Large intestine (tissue), 12 donors: ENCODE data around the gene RPUSD4. TPM values are rescaled to one million over a fixed set of nuclear protein-coding genes. Genes with fewer than 3 reads are reported as not detected.
"Not testable (repeated sequence)": the region's sequence is repeated elsewhere in the genome, so short reads cannot be mapped to it uniquely, and the experiment has no call there.

Experiments
- DNase-seq, 2 donors: peaks; one replicate each; pipeline versions ENCODE4 v3.0.0 to v3.0.0-alpha.2; 2013
- H3K27ac ChIP-seq: one replicate; pipeline ENCODE4 v1.5.1; 2013; ENCODE audit warnings: low read length
- H3K27me3 ChIP-seq: 2 replicates; pipeline ENCODE4 v1.6.1; 2013; ENCODE audit warnings: low read length; ENCODE audit not compliant: control insufficient read depth, insufficient read depth
- H3K36me3 ChIP-seq: 2 replicates; pipeline ENCODE4 v1.6.1; 2013; ENCODE audit warnings: low read length; ENCODE audit not compliant: control insufficient read depth, insufficient read depth
- H3K4me1 ChIP-seq: one replicate; pipeline ENCODE4 v1.6.1; 2013; ENCODE audit warnings: low read length; ENCODE audit not compliant: control insufficient read depth, insufficient read depth
- H3K4me3 ChIP-seq: one replicate; pipeline ENCODE4 v1.5.1; 2013; ENCODE audit warnings: low read length
- H3K9me3 ChIP-seq: one replicate; pipeline ENCODE4 v1.6.1; 2013; ENCODE audit warnings: mild to moderate bottlenecking, low read depth, low read length, moderate library complexity; ENCODE audit not compliant: control insufficient read depth
- WGBS: methylation state at CpG from one replicate; pipeline ENCODE4 v1.1.5; 2013; ENCODE audit warnings: low lambda C conversion rate; ENCODE audit not compliant: insufficient coverage; 5-methylcytosine and 5-hydroxymethylcytosine counted together
- long read RNA-seq, 11 donors: transcript quantifications; one replicate each; lab custom pipeline, GENCODE V29; 2026
- polyA plus RNA-seq: library from polyadenylated mRNA; unstranded; fragments of 120-200 nt; gene quantifications from one replicate; pipeline ENCODE4 v1.2.1, GENCODE V29; 2013

RPUSD4 gene, protein sequence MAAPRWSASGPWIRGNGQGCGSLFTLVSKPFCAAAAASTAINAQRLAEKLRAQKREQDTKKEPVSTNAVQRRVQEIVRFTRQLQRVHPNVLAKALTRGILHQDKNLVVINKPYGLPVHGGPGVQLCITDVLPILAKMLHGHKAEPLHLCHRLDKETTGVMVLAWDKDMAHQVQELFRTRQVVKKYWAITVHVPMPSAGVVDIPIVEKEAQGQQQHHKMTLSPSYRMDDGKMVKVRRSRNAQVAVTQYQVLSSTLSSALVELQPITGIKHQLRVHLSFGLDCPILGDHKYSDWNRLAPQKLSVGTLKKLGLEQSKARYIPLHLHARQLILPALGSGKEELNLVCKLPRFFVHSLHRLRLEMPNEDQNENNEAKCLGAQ
- polyA plus RNA-seq: 38.8 TPM
- long read RNA-seq, donor 1, transcript RPUSD4-201 (7 exons, 2,512 nt): major isoform, 9 of 11 reads
- long read RNA-seq, donor 1, partial matches to known transcripts: 0 of 11 reads
- long read RNA-seq, donor 1, other reads (novel, unspliced or antisense): 0 of 11 reads
- long read RNA-seq, donor 2, transcript RPUSD4-201 (7 exons, 2,512 nt): major isoform, 8 of 44 reads
- long read RNA-seq, donor 2, partial matches to known transcripts: 32 of 44 reads
- long read RNA-seq, donor 2, other reads (novel, unspliced or antisense): 0 of 44 reads
- long read RNA-seq, donor 3: 0 reads
- long read RNA-seq, donor 4, partial matches to known transcripts: 0 of 1 reads
- long read RNA-seq, donor 4, other reads (novel, unspliced or antisense): 0 of 1 reads
- long read RNA-seq, donor 5, partial matches to known transcripts: 0 of 4 reads
- long read RNA-seq, donor 5, other reads (novel, unspliced or antisense): 0 of 4 reads
- long read RNA-seq, donor 6, transcript RPUSD4-201 (7 exons, 2,512 nt): major isoform, 7 of 9 reads
- long read RNA-seq, donor 6, partial matches to known transcripts: 0 of 9 reads
- long read RNA-seq, donor 6, other reads (novel, unspliced or antisense): 0 of 9 reads
- long read RNA-seq, donor 7, partial matches to known transcripts: 0 of 4 reads
- long read RNA-seq, donor 7, other reads (novel, unspliced or antisense): 0 of 4 reads
- long read RNA-seq, donor 8, transcript RPUSD4-201 (7 exons, 2,512 nt): major isoform, 12 of 18 reads
- long read RNA-seq, donor 8, transcript RPUSD4-207 (3 exons, 1,030 nt): minor isoform, 5 of 18 reads
- long read RNA-seq, donor 8, partial matches to known transcripts: 0 of 18 reads
- long read RNA-seq, donor 8, other reads (novel, unspliced or antisense): 0 of 18 reads
- long read RNA-seq, donor 9, transcript RPUSD4-201 (7 exons, 2,512 nt): major isoform, 15 of 18 reads
- long read RNA-seq, donor 9, partial matches to known transcripts: 0 of 18 reads
- long read RNA-seq, donor 9, other reads (novel, unspliced or antisense): 0 of 18 reads
- long read RNA-seq, donor 10, transcript RPUSD4-201 (7 exons, 2,512 nt): major isoform, 7 of 10 reads
- long read RNA-seq, donor 10, partial matches to known transcripts: 0 of 10 reads
- long read RNA-seq, donor 10, other reads (novel, unspliced or antisense): 0 of 10 reads
- long read RNA-seq, donor 11, transcript RPUSD4-201 (7 exons, 2,512 nt): major isoform, 11 of 14 reads
- long read RNA-seq, donor 11, partial matches to known transcripts: 0 of 14 reads
- long read RNA-seq, donor 11, other reads (novel, unspliced or antisense): 0 of 14 reads

GRCh38 chr11:126211236-126212088 lies at the start of gene RPUSD4, which contains the start of gene FAM118B:
Gene RPUSD4, minus strand, starts transcription at chr11:126211650. Its CDS starts 12 bp downstream, at chr11:126211638.
Gene FAM118B, plus strand, starts transcription at chr11:126211782. Its CDS starts 23,220 bp downstream, at chr11:126235002.
- H3K4me3 ChIP-seq: peak within 1 kb of the TSS; percentile 93
- H3K27ac ChIP-seq: peak within 1 kb of the TSS; percentile 47
- H3K9me3 ChIP-seq: no peaks in the 10 kb centered on the region
- peak; percentile 95 to 97 for DNase-seq
- no peaks in the 10 kb centered on the region for H3K27me3 ChIP-seq
- WGBS: no CpG with 5 or more reads among the region's 62 CpGs
- H3K4me1 ChIP-seq: peaks cover 15% of the 10 kb centered on the region
- H3K36me3 ChIP-seq: peaks cover 25% of the 10 kb centered on the region

DNA sequence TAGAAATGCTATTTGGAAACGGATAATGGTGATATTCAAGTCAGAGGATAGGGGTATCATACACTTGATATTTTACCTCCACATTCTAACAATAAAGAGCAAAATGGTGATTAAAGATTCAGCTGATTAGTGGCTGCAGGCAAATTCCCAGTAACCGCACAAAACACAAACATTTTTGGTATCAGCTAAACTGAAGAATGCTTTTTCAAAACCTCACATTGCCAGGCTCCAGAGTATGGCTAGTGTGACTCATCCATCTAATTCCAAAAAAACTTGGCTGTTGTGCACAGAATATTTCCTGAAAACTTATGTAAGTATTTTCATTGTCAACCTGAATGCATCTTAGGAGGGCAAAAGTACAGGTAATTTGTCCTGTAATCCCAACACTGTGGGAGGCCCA lies 46.3 kb upstream of the RPUSD4 start:
- Histone ChIP-seq H3K4me1 (no peaks in the 10 kb centered on the region), H3K4me3 (no peak overlapping the region), H3K36me3 (peaks cover 52% of the 10 kb centered on the region), H3K9me3 (no peaks in the 10 kb centered on the region), H3K27ac (no peak overlapping the region), H3K27me3 (no peaks in the 10 kb centered on the region)
- no CpG with 5 or more reads among the region's 2 CpGs for WGBS
- DNase-seq: no peak

- no peak for DNase-seq
- Histone ChIP-seq H3K9me3 (no peaks in the 10 kb centered on the region), H3K27ac (no peak overlapping the region), H3K36me3 (peaks cover 51% of the 10 kb centered on the region), H3K27me3 (no peaks in the 10 kb centered on the region), H3K4me1 (no peaks in the 10 kb centered on the region), H3K4me3 (no peak overlapping the region)
- 94% methylated on average over 2 of the region's 2 CpGs for WGBS
These were observed 45.7 kb upstream of the RPUSD4 start for GRCh38 chr11:126257144-126257543.

GRCh38 chr11:126256216-126256615 lies 44.8 kb upstream of the RPUSD4 start:
- Histone ChIP-seq H3K36me3 (peaks cover 44% of the 10 kb centered on the region), H3K4me1 (no peaks in the 10 kb centered on the region), H3K4me3 (no peak overlapping the region), H3K27ac (no peak overlapping the region), H3K9me3 (no peaks in the 10 kb centered on the region), H3K27me3 (no peaks in the 10 kb centered on the region)
- DNase-seq: no peak
- no CpG with 5 or more reads among the region's 4 CpGs for WGBS

DNA sequence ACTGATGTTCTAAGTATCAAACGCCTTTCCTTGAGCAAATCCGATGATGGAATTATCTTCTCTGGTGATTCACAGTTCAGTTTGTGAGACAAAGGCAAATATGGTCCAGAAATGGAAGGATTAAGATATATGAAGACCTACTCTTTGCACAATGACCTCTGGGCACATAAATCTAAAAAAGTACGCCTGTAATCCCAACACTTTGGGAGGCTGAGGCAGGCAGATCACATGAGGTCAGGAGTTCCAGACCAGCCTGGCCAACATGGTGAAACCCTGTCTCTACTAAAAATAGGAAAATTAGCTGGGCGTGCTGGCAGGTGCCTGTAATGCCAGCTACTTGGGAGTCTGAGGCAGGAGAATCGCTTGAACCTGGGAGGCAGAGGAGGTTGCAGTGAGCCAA lies 44.1 kb upstream of the RPUSD4 start:
- H3K27me3 ChIP-seq, H3K9me3 ChIP-seq, H3K4me3 ChIP-seq, H3K4me1 ChIP-seq, H3K27ac ChIP-seq, DNase-seq: not testable (repeated sequence)
- peaks cover 41% of the 10 kb centered on the region for H3K36me3 ChIP-seq
- no CpG with 5 or more reads among the region's 5 CpGs for whole genome bisulfite sequencing

- no CpG with 5 or more reads among the region's 1 CpG for WGBS
- peaks cover 41% of the 10 kb centered on the region for H3K36me3 ChIP-seq
- DNase-seq: no peak
- H3K4me1 ChIP-seq: no peaks in the 10 kb centered on the region
- H3K9me3 ChIP-seq: no peaks in the 10 kb centered on the region
- no peak overlapping the region for H3K4me3 ChIP-seq
- no peak overlapping the region for H3K27ac ChIP-seq
- H3K27me3 ChIP-seq: no peaks in the 10 kb centered on the region
These were observed 43.4 kb upstream of the RPUSD4 start for GRCh38 chr11:126254819-126255218.

- H3K9me3 ChIP-seq: no peaks in the 10 kb centered on the region
- no peak overlapping the region for H3K27ac ChIP-seq
- no CpG with 5 or more reads among the region's 4 CpGs for WGBS
- no peaks in the 10 kb centered on the region for H3K27me3 ChIP-seq
- no peak for DNase-seq
- peaks cover 42% of the 10 kb centered on the region for H3K36me3 ChIP-seq
- H3K4me3 ChIP-seq: no peak overlapping the region
- no peaks in the 10 kb centered on the region for H3K4me1 ChIP-seq
These were observed 41.8 kb upstream of the RPUSD4 start for GRCh38 chr11:126253265-126253664.

- Histone ChIP-seq H3K9me3 (no peaks in the 10 kb centered on the region), H3K4me3 (no peak overlapping the region), H3K27me3 (no peaks in the 10 kb centered on the region), H3K36me3 (peaks cover 33% of the 10 kb centered on the region), H3K27ac (no peak overlapping the region), H3K4me1 (no peaks in the 10 kb centered on the region)
- no CpG with 5 or more reads among the region's 2 CpGs for WGBS
- DNase-seq: no peak
These were observed 35.2 kb upstream of the RPUSD4 start for GRCh38 chr11:126246636-126247035.

DNA sequence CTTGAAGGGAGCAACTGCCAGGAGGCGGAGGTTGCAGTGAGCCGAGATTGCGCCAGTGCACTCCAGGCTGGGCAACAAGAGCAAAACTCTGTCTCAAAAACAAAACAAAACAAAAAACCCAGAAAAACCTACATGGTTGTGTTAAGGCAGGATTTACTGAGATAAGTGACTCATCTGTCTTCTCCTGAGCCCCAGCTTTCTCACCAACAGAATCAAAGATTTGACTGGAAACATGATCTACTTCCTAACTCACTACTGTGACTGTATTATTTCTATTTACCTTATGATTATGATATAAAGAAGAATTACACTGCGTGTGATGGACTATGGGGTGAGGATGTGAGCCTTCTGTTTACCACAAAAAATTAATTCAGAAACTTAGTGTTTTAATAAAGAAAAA lies 21.9 kb upstream of the RPUSD4 start:
- Histone ChIP-seq H3K4me1 (no peaks in the 10 kb centered on the region), H3K36me3 (peaks cover 14% of the 10 kb centered on the region), H3K9me3 (no peaks in the 10 kb centered on the region), H3K27me3 (no peaks in the 10 kb centered on the region), H3K27ac (no peak overlapping the region), H3K4me3 (no peak overlapping the region)
- DNase-seq: no peak
- WGBS: 100% methylated on average over 1 of the region's 4 CpGs
